Measurements from ENCODE around the gene NEUROG2.

DNA sequence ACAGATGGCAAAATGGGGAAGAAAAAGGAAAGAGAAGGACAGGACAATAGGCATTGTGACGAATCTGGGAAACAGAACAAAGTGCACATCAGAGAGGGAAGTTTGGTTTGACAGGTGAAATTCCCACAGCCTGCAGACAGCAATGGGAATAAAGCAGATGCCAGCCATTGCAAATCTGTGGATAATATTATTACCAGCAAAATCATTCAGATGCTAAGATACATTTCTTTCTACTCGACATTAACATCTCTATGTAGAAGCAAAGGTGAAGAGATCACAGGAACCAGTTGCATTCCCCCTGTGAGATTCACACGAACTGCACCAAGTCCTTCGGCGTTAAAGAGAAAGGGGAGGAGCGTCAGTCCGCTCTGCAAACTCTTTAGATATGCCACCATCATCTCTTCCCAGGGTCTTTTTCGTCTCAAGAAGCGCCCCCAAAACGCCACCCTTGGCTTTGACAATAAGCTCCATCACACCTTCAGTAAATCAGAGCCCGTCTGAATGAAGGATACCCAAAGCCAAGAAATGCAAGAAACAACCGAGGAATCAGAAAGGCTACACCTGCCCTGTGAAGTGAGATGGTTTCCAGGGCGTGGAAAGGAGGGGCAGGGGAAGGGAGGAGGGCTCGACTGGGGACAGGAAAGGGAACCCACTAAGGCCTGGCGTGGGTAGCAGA is 1.9 kb downstream of the NEUROG2 start:
- TF ChIP-seq, protein P1, sequence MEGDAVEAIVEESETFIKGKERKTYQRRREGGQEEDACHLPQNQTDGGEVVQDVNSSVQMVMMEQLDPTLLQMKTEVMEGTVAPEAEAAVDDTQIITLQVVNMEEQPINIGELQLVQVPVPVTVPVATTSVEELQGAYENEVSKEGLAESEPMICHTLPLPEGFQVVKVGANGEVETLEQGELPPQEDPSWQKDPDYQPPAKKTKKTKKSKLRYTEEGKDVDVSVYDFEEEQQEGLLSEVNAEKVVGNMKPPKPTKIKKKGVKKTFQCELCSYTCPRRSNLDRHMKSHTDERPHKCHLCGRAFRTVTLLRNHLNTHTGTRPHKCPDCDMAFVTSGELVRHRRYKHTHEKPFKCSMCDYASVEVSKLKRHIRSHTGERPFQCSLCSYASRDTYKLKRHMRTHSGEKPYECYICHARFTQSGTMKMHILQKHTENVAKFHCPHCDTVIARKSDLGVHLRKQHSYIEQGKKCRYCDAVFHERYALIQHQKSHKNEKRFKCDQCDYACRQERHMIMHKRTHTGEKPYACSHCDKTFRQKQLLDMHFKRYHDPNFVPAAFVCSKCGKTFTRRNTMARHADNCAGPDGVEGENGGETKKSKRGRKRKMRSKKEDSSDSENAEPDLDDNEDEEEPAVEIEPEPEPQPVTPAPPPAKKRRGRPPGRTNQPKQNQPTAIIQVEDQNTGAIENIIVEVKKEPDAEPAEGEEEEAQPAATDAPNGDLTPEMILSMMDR (IDR thresholded peaks at IDR 0.05) = no peak
- TF ChIP-seq POLR2A (IDR thresholded peaks at IDR 0.05) = no peak
